HG03457 (cell line): ENCODE results near the gene HYLS1.
A peak's percentile ranks its signal among the peaks of the same experiment; 100 is the strongest.
"Not testable (repeated sequence)": the region's sequence is repeated elsewhere in the genome, so short reads cannot be mapped to it uniquely, and the experiment has no call there.

Source experiments
- ATAC-seq: cut with Tn5 transposase; IDR thresholded peaks from one replicate; pipeline ENCODE4 v1.9.1; 2021; ENCODE audit warnings: moderate number of reproducible peaks; ENCODE audit not compliant: unreplicated experiment

The HYLS1 gene

DNA sequence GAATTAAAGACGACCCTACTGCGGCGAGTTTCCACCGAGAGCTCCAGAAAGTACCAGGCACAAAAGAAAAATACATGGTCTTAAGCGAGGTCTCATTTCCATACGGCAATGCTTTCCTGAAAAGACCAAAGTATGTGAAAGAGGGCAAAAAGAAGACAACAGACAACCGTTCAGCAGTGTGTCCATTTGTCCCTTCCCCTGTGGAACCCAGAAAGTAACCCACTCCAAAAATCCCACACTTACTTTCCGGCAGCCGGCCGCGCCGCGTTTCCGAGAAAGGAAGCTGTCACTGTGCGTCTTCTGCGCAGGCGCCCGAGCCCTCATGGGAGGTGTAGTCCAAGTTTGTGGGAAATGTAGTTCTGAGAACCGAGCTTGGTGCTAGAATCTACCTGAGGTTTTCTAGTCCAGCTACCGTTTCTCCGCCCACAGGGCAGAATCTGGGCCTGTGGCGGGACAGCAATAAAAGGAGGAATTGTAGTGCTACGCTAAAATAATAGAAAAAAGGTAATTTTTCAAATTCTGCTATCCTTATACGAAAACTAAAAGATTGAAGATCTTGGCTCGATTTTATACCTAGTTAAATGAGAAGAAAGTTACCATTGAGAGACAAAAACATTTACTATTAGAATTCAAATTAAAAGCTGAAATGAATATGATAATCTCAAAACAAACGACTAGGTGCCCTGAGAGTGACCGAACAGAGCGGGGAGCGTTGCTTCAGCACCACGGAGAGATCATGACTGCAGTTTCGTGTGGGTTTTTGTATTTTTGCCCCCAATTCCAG, 15.7 kb downstream of the HYLS1 start, which contains the start of gene PUS3:
Gene PUS3 (minus strand): TSS at position 280 of the 784 bp plus-strand sequence. CDS start 6,922 bp downstream, outside the sequence.
- ATAC-seq = peak; percentile 89

- no peak for ATAC-seq
These were observed 16.5 kb downstream of the HYLS1 start, which contains the start of gene DDX25 for GRCh38 chr11:125903711-125904659. Gene DDX25, plus strand, starts transcription at chr11:125904508. Its CDS starts 10 bp downstream, at chr11:125904518.

GRCh38 chr11:125904678-125905077, 17.2 kb downstream of the HYLS1 start:
- no peak for ATAC-seq

DNA sequence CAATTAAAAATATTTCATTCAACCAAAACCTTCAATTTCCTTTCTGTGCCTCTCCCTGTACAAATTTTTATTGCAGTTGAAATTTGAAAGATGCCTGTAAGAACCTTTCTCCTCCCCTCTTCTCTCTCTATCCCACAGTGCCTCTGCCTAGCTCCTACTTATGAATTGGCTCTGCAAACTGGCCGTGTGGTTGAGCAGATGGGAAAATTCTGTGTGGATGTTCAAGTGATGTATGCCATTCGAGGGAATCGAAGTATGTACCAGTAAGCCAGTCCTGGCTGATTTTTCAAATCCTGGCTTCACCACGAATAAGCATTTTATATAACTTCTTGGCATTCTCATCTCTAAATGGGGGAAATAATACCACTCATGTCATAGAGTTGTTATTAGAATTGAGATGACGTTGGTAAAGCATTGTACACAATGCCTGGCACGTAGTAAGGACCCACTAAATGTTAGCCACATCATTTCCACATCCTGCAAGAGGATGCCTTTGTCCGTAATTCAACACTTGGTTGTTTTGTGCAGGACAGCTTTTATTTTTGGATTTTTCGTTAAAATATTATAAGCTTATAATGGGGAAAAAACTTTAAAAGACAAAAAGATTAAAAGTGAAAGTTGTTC, 22.9 kb downstream of the HYLS1 start:
- ATAC-seq = no peak

DNA sequence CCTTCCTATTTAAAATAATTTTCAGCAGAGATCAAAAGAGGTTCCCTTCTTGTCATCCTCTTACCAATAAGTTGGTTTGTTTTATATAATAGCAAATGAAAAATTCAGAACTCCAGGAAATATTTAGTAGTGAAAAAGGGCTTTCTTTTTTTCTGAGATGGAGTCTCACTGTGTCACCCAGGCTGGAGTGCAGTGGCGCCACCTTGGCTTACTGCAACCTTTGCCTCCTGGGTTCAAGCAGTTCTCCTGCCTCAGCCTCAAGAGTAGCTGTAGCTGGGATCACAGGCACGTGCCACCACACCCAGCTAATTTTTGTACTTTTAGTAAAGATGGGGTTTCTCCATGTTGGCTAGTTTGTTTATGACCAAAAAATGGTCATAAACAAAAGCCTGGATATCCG, 27.1 kb downstream of the HYLS1 start:
- ATAC-seq = not testable (repeated sequence)

GRCh38 chr11:125916683-125917347, 29.3 kb downstream of the HYLS1 start:
- no peak for ATAC-seq

GRCh38 chr11:125918140-125918840, 30.8 kb downstream of the HYLS1 start:
- ATAC-seq = no peak

- no peak for ATAC-seq
These were observed 33.6 kb downstream of the HYLS1 start for GRCh38 chr11:125921042-125921441.

DNA sequence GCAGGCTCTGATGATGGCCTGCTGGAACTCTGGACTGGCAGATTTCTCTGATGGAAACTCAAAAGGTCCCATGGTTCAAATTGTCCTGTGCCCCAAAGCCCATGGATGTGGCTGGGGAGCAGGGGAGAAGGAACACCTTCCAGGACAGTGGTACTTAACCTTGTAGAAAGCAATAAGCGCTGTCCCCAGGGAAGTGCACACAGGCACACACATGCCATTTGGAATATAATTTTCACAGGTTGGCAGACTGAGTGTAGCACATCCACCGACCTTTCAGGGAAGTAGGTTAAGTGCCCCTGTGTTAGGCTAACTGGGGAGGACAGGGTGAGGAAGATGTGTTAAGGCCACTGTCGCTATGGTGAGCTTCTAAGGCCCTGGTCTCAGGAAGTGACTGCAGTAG, 34.7 kb downstream of the HYLS1 start:
- ATAC-seq = no peak

DNA sequence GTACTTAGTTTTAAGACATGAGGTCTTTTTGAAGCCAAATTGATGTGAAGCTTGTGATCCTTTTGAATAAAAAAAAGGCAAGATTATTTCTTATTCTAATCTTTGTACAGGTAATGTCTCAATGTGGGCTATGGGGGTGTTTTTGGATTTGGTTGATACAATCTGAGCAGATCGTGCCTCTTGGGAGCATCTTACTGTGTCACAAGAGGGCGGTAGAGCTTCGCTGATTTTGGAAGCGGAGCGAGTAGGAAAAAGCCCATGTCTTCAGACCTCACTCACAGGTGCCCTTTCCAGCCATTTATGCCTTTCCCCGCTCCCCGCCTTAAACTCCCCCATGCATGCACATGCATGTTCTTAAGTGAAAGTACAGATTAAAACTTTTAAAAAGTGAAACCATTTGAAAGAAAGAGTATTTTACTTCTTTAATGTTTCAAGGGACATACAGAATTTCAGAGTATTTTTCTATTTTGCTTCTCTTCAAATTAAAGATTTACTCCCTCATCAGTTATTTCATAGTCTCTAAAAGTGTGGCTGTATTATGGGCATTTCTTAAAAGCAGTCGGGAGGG, 35.6 kb downstream of the HYLS1 start:
- peak; percentile 50 for ATAC-seq

DNA sequence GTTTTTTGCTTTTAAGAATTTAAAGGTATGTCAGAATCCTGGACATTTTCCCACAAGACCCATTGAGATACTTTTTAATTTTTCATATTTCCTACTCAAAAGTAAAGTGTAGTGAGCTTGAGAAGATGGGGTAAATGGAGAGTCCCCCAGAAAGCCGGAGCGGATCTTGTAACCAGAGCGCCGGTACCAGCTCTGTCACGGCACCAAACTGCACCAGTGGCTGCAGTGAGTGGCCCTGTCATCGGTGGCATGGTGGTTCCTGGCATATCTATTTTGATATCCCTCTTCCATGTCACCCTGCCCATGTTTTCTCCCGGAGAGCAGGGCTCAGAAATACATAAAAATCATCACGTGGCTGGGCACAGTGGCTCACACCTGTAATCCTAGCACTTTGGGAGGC, 36.2 kb downstream of the HYLS1 start:
- no peak for ATAC-seq

DNA sequence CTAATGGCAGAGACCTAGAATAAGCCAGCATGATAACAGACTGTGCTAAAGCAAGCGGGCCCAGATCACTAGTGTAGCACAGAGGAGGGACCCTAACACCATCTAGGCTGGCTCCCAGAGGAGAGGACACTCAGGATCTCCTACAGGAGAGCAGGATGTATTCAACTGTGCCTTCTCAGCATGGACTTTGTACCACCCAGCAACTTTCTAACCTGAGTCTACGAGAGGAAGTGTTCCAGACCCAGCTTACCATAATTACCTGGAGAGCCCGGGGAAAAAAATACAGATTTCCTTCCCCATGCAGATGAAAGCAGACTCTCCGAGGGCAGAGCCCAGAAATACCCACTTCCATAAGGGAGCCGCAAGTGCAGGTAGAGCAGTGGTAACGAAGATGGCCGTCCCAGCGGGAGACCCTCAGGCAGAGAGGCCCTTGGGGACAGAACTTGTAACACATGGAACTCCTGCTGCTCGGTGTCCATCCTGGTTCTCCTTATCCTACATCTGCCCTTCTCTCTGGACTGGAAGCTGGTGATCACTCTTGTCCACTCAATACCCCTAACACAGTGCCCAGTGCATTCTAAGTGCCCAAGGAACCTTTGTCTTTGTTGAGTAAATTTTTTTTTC, 37.0 kb downstream of the HYLS1 start:
- ATAC-seq = no peak

DNA sequence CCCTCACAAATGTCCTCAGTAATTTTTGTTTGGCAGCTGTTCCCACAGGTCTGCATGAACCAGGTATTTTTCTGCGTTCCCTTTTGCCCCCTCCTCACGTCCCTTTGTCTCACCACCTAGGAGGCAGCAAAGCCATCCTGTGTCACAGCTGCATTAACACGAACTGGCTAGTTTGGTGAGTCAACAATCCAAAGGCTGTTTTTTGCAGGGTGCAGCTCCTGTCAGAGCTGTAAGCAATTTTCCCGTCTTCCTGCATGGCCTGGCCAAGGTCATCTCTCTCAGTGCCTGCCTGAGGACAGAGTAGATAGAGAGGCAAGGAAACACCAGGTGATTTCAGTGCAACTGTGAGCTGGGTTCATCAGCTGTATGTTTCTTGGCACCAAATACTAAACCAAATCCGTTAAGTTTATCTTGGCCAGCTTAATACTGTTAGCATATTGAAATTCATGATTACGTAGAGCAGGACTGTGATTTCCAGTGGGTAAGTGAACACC, 37.8 kb downstream of the HYLS1 start:
- ATAC-seq = no peak

GRCh38 chr11:125925804-125926203, 38.3 kb downstream of the HYLS1 start:
- ATAC-seq = no peak

- no peak for ATAC-seq
These were observed 39.2 kb downstream of the HYLS1 start for GRCh38 chr11:125926682-125927081.

- ATAC-seq = no peak
These were observed 42.1 kb downstream of the HYLS1 start for GRCh38 chr11:125929445-125930075.

GRCh38 chr11:125930076-125930450, 42.6 kb downstream of the HYLS1 start:
- ATAC-seq = no peak

GRCh38 chr11:125931116-125931515, 43.6 kb downstream of the HYLS1 start:
- no peak for ATAC-seq

DNA sequence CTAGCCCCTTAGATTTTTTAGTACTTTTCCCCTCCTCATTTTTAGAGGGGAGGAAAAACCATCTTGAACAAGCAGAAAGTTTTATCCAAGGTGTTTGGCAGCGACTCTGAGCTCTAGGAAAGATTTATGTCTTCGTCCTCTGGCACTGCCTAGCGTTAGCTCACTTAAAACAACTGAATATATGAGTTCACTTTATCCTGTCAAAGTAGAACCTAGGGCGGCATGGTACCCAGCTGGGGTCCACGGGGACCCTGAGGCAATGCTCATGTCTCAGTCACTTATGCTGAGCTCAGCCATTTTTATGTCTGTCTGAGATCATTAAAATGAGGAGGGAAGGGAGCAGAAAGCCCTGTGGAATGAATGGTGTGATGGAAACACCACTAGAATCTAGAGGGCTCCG, 44.2 kb downstream of the HYLS1 start:
- ATAC-seq = no peak
